ENCODE measurements around the gene RARA. TPM values are rescaled to one million over a fixed set of nuclear protein-coding genes. Genes with fewer than 3 reads are reported as not detected.

Gene RARA
- total and polyA plus RNA-seq, 2 of the 4 experiments (the other 2 are of a cell fraction), result 9.0 to 12.7 TPM

DNA sequence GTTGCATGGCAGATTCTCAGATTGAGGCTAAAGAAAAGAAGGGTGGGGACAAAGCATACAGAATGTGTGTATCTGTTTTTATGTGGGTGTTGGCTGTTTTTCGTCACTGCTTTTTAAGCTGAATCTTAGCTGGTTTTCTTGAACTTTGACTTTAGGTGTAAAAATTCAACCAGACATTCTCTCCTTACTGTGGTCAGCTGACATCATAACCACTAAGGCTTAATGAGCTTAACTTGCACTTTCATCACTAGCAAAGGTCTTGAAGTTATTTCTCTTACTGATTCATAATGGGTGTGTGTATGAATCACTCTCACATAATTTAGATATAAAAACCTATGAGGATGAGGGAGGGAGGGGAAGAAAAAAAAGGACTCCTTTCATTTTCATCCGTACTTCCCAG, 25.3 kb upstream of the RARA start:
- H2BK15ac ChIP-seq (ENCODE audit: low read depth, low read length), result peak overlapping the region; percentile 31; the same call in 1 of the 3 replicates
- no peaks in the 10 kb centered on the region for H3K9me3 ChIP-seq (ENCODE audit: control insufficient read depth, insufficient read depth, low read length)
- peak; percentile 96 for DNase-seq
- WGBS, 2 experiments (ENCODE audit: extremely low coverage in 2 of 2, insufficient read length in 1 of 2), result no CpG with 5 or more reads among the region's 2 CpGs
- H3K4me1 ChIP-seq (ENCODE audit: control insufficient read depth, insufficient read depth, low read length), result peaks cover 9% of the 10 kb centered on the region
- peak overlapping the region; percentile 10; the same call in 1 of the 2 replicates for H2AK5ac ChIP-seq (ENCODE audit: low read depth, low read length)
- peak overlapping the region; percentile 53 for H4K91ac ChIP-seq (ENCODE audit: insufficient read depth, low read depth, low read length)
- BruUV-seq (replicated peaks), result no TSS peak
- peak overlapping the region; percentile 91 for H2BK5ac ChIP-seq (ENCODE audit: low read depth, low read length, poor library complexity, severe bottlenecking)
- peak overlapping the region; percentile 4 to 19; a peak in 1 of 4 replicates for H4K8ac ChIP-seq (ENCODE audit: low read depth in 2 of 2, low read length in 2 of 2)
- no peak overlapping the region for H2BK20ac ChIP-seq (ENCODE audit: low read depth, low read length)
- peak overlapping the region; percentile 55; the same call in 1 of the 2 replicates for H3K4ac ChIP-seq (ENCODE audit: low read depth, low read length)
- H4K20me1 ChIP-seq (ENCODE audit: insufficient read depth, low read length), result peaks cover 7% of the 10 kb centered on the region; the same call in 1 of the 2 replicates
- peaks cover 5 to 7% of the 10 kb centered on the region in 2 experiments; a peak in 3 of 4 replicates for H3K79me1 ChIP-seq (ENCODE audit: low read depth in 1 of 2, low read length in 2 of 2)
- peaks cover 22% of the 10 kb centered on the region for H3K36me3 ChIP-seq (ENCODE audit: control insufficient read depth, insufficient read depth, low read length)
- H3K56ac ChIP-seq (ENCODE audit: extremely low read depth, insufficient read depth, low read length), result 0 out of 2 replicates have a peak overlapping the region, but pooled peaks have one; percentile 5
- H3K9me1 ChIP-seq (ENCODE audit: insufficient read depth, low read length), result peaks cover 14% of the 10 kb centered on the region
- no peak overlapping the region for H2AFZ ChIP-seq (replicated peaks; ENCODE audit: low read length, poor library complexity)
- peak; percentile 25 for ATAC-seq (ENCODE audit: low read depth)
- peak overlapping the region; percentile 15; the same call in 1 of the 2 replicates for H3K9ac ChIP-seq (ENCODE audit: low read depth, low read length)
- ChIA-PET CTCF (interaction anchor here (0.6 to 1.3 kb wide), 6 partner anchors 10 to 620 kb away, joined by 3 to 7 read pairs (median 3); no protein-coding TSS in a partner anchor), POLR2A (ENCODE audit: unreplicated experiment) (no interaction called here)
- dilution Hi-C loops (cut with HindIII; ENCODE audit: low sequenced_read_pairs, unreplicated experiment) (no loop called here), intact Hi-C loops (cut with micrococcal nuclease) (no loop called here), in situ Hi-C loops (cut with MboI; ENCODE audit: low sequenced_read_pairs) (loop anchor here (10.0 kb wide), 1 partner anchor 259 kb away; no protein-coding TSS in a partner anchor)
- 0 out of 2 replicates have a peak overlapping the region, but pooled peaks have one; percentile 6 for H4K5ac ChIP-seq (ENCODE audit: low read depth, low read length)
- no peak overlapping the region; the same call in 1 of the 2 replicates for H3K4me3 ChIP-seq (ENCODE audit: insufficient read depth, low read depth, low read length)
- H3K27ac ChIP-seq (ENCODE audit: insufficient read depth, low read length), result peak overlapping the region; percentile 66; the same call in 1 of the 2 replicates
- H3K14ac ChIP-seq (replicated peaks; ENCODE audit: low read depth, low read length), result no peak overlapping the region
- no peak for TF ChIP-seq MAZ (IDR thresholded peaks at IDR 0.05; ENCODE audit: borderline replicate concordance, low read depth, low read length)
- TF ChIP-seq BHLHE40 (IDR thresholded peaks at IDR 0.05; ENCODE audit: low read depth, low read length), result peak; percentile 79
- TF ChIP-seq FOS (IDR thresholded peaks at IDR 0.05; ENCODE audit: low read depth, low read length), result peak; percentile 76
- TF ChIP-seq RCOR1 (IDR thresholded peaks at IDR 0.05; ENCODE audit: insufficient replicate concordance, low read length), result peak; percentile 45
- TF ChIP-seq, protein P1, sequence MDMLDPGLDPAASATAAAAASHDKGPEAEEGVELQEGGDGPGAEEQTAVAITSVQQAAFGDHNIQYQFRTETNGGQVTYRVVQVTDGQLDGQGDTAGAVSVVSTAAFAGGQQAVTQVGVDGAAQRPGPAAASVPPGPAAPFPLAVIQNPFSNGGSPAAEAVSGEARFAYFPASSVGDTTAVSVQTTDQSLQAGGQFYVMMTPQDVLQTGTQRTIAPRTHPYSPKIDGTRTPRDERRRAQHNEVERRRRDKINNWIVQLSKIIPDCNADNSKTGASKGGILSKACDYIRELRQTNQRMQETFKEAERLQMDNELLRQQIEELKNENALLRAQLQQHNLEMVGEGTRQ (IDR thresholded peaks at IDR 0.05; ENCODE audit: low read depth, low read length), result peak; percentile 73
- TF ChIP-seq, protein P2, sequence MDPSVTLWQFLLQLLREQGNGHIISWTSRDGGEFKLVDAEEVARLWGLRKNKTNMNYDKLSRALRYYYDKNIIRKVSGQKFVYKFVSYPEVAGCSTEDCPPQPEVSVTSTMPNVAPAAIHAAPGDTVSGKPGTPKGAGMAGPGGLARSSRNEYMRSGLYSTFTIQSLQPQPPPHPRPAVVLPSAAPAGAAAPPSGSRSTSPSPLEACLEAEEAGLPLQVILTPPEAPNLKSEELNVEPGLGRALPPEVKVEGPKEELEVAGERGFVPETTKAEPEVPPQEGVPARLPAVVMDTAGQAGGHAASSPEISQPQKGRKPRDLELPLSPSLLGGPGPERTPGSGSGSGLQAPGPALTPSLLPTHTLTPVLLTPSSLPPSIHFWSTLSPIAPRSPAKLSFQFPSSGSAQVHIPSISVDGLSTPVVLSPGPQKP (IDR thresholded peaks at IDR 0.05; ENCODE audit: borderline replicate concordance, low read depth, low read length), result no peak
- TF ChIP-seq MAFK (IDR thresholded peaks at IDR 0.05; ENCODE audit: low read depth, low read length), result peak; percentile 75
- TF ChIP-seq CEBPB (IDR thresholded peaks at IDR 0.05; ENCODE audit: low read depth, low read length), result peak; percentile 68; the same call in 1 of the 2 replicates
- H3K23ac ChIP-seq (ENCODE audit: low read depth, low read length), result no peak overlapping the region
- H3K18ac ChIP-seq (ENCODE audit: low read depth, low read length), result peak overlapping the region; percentile 21; the same call in 1 of the 2 replicates
- no peaks in the 10 kb centered on the region for H3K27me3 ChIP-seq (ENCODE audit: control insufficient read depth, insufficient read depth, low read length)
- H2BK120ac ChIP-seq (ENCODE audit: low read depth, low read length), result peak overlapping the region; percentile 47; the same call in 1 of the 2 replicates
- no peak overlapping the region for H2AK9ac ChIP-seq (replicated peaks; ENCODE audit: low read depth, low read length, poor library complexity)
- H3K4me2 ChIP-seq (ENCODE audit: low read depth, low read length), result peak overlapping the region; percentile 92; the same call in 1 of the 2 replicates

Measured in IMR-90 (cell line).